Smooth muscle cell (in vitro differentiated cells): ENCODE results near the gene SRPRB. TPM values are rescaled to one million over a fixed set of nuclear protein-coding genes. Genes with fewer than 3 reads are reported as not detected.

Experiments
- DNase-seq: peaks from one replicate; lab custom pipeline; 2025; ENCODE audit not compliant: unreplicated experiment; lab: John Stamatoyannopoulos, UW
- H2AFZ ChIP-seq: fragments of 200-600 bp; sonication (generic); 2 replicates; pipeline ENCODE4 v1.6.0; 2016; ENCODE audit warnings: antibody characterized with exemption, low read depth, mild to moderate bottlenecking
- H3F3A ChIP-seq: fragments of 200-600 bp; sonication (generic); 2 replicates; pipeline ENCODE4 v1.6.0; 2017; ENCODE audit warnings: antibody characterized with exemption, low read depth
- H3K27ac ChIP-seq: fragments of 200-600 bp; sonication (generic); 2 replicates; pipeline ENCODE4 v1.5.1; 2016; ENCODE audit warnings: low read depth, mild to moderate bottlenecking
- H3K27me3 ChIP-seq: fragments of 200-600 bp; sonication (generic); 2 replicates; pipeline ENCODE4 v1.6.1; 2016; ENCODE audit warnings: low read depth, mild to moderate bottlenecking
- H3K36me3 ChIP-seq: fragments of 200-600 bp; sonication (generic); 2 replicates; pipeline ENCODE4 v1.5.1; 2016; ENCODE audit warnings: low read depth
- H3K4me1 ChIP-seq: fragments of 200-600 bp; sonication (generic); 2 replicates; pipeline ENCODE4 v1.5.1; 2016; ENCODE audit warnings: low read depth
- H3K4me2 ChIP-seq: fragments of 200-600 bp; sonication (generic); 2 replicates; pipeline ENCODE4 v1.6.0; 2016; ENCODE audit warnings: mild to moderate bottlenecking
- H3K4me3 ChIP-seq: fragments of 200-600 bp; sonication (generic); 2 replicates; pipeline ENCODE4 v1.5.1; 2016; ENCODE audit warnings: mild to moderate bottlenecking
- H3K79me2 ChIP-seq: fragments of 200-600 bp; sonication (generic); 2 replicates; pipeline ENCODE4 v1.6.0; 2016; ENCODE audit warnings: low read depth, mild to moderate bottlenecking
- H3K9ac ChIP-seq: fragments of 200-600 bp; sonication (generic); 2 replicates; pipeline ENCODE4 v1.6.0; 2016; ENCODE audit warnings: low read depth
- H3K9me3 ChIP-seq: fragments of 200-600 bp; sonication (generic); replicated peaks from 2 replicates; pipeline ENCODE4 v1.5.1; 2016; ENCODE audit warnings: low read depth
- H4K20me1 ChIP-seq: fragments of 200-600 bp; sonication (generic); 2 replicates; pipeline ENCODE4 v1.6.0; 2016; ENCODE audit warnings: low read depth
- WGBS: methylation state at CpG from one replicate; pipeline ENCODE4 v1.1.7; 2016; ENCODE audit warnings: low lambda C conversion rate; 5-methylcytosine and 5-hydroxymethylcytosine counted together
- polyA plus RNA-seq: library from polyadenylated mRNA; unstranded; fragments of >200 nt; fragmentation: Nextera tagmentation; extraction: Ambion mirVana; gene quantifications from 2 replicates; pipeline ENCODE4 v1.2.1, GENCODE V29; 2016
- total RNA-seq: library from RNA; depleted of rRNA; stranded (reverse); fragments of >200 nt; gene quantifications from 2 replicates; pipeline ENCODE4 v1.2.3, GENCODE V29; 2014
- TF ChIP-seq, protein P1 (sequence below): fragments of 200-600 bp; sonication (generic); IDR thresholded peaks from 2 replicates; pipeline ENCODE4 v1.5.1; 2017; ENCODE audit warnings: borderline replicate concordance, mild to moderate bottlenecking, antibody characterized with exemption; ENCODE audit not compliant: insufficient read depth, poor library complexity, severe bottlenecking

The SRPRB gene
- total and polyA plus RNA-seq, 2 experiments from 2014 or later, result 59.3 to 78.9 TPM

DNA sequence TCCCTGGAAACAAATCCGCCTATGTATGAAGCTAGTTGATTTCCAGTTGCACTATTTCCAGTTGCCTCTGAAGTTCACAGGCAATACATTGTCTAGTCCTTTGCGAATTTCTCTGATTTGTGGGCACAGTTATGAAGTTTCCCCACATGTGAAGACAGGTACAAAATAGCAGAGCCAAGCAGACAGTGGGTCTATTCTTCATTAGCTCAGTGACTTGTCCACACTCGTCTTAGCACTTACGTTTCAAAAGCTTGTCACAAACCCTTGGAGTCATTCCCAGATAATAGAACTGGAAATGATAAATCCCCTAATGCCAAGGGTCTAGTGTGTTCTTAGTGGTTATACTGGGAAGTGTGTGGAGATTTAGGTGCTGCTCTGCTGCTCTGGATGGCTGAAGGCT is 14.5 kb downstream of the SRPRB start:
- Histone ChIP-seq H3K4me2 (no peak overlapping the region), H3K4me1 (no peaks in the 10 kb centered on the region), H3K9ac (no peak overlapping the region), H3K27ac (no peak overlapping the region), H3F3A (no peaks in the 10 kb centered on the region), H3K36me3 (peaks cover 31% of the 10 kb centered on the region), H3K9me3 (no peaks in the 10 kb centered on the region), H3K79me2 (no peaks in the 10 kb centered on the region), H2AFZ (no peak overlapping the region), H4K20me1 (peaks cover 38% of the 10 kb centered on the region), H3K4me3 (no peak overlapping the region), H3K27me3 (no peaks in the 10 kb centered on the region)
- WGBS, result 93% methylated on average over 4 of the region's 4 CpGs
- TF ChIP-seq, protein P1, sequence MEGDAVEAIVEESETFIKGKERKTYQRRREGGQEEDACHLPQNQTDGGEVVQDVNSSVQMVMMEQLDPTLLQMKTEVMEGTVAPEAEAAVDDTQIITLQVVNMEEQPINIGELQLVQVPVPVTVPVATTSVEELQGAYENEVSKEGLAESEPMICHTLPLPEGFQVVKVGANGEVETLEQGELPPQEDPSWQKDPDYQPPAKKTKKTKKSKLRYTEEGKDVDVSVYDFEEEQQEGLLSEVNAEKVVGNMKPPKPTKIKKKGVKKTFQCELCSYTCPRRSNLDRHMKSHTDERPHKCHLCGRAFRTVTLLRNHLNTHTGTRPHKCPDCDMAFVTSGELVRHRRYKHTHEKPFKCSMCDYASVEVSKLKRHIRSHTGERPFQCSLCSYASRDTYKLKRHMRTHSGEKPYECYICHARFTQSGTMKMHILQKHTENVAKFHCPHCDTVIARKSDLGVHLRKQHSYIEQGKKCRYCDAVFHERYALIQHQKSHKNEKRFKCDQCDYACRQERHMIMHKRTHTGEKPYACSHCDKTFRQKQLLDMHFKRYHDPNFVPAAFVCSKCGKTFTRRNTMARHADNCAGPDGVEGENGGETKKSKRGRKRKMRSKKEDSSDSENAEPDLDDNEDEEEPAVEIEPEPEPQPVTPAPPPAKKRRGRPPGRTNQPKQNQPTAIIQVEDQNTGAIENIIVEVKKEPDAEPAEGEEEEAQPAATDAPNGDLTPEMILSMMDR, result no peak
- no peak for DNase-seq

- Histone ChIP-seq H3K36me3 (peaks cover 25% of the 10 kb centered on the region), H3K4me2 (no peak overlapping the region), H3K9ac (no peak overlapping the region), H3K27me3 (no peaks in the 10 kb centered on the region), H3K27ac (no peak overlapping the region), H4K20me1 (peaks cover 33% of the 10 kb centered on the region), H3K9me3 (no peaks in the 10 kb centered on the region), H3F3A (no peaks in the 10 kb centered on the region), H3K79me2 (no peaks in the 10 kb centered on the region), H3K4me1 (no peaks in the 10 kb centered on the region), H3K4me3 (no peak overlapping the region), H2AFZ (no peak overlapping the region)
- TF ChIP-seq, protein P1, result no peak
- 95% methylated on average over 3 of the region's 3 CpGs for WGBS
- DNase-seq, result no peak
Measured at GRCh38 chr3:133820889-133821675, 15.5 kb downstream of the SRPRB start.

DNA sequence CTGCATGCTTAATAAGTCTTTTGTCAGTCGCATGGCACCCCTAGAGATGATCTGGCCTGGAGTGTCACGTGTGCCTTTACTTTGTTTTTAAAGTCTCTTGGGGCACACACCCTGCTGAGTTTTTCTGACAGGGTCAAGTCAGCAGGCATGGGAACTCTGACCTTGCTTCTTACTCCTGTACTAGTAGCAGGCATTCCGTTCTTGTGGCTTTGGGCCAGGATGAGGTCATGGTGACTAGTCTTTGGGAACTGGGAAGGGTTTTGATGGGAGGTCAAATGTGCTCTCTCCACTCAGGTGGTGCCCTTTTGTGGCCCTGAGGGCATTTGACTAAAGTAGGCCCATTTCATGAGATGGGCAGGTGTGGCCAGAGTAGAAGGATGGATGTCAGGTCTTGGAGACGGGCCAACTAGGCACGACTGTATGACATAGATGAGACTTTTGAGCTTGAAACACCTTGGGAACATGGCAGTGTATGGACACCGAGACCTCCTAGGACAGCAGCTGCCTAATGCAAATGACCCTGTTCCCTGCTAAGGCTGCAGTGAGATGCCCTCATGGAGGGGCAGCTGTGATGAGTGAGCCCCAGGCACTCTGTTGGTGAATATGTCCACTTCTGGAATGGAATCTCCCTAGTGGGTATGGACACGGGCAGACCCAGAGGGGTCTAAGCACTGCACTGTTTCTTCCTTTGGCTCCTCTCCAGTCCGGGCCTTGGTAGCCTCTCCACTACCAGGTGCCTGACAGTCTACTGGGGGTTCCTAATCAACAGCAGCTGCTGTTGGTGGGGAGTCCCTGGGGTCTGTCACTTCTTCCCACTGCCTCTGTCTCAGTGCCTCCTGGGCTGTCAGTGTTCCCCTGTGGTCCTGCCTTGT is 16.4 kb downstream of the SRPRB start:
- TF ChIP-seq, protein P1, result peak; percentile 10
- Histone ChIP-seq H3K4me1 (no peaks in the 10 kb centered on the region), H3K4me2 (no peak overlapping the region), H3K9me3 (no peaks in the 10 kb centered on the region), H3F3A (no peaks in the 10 kb centered on the region), H4K20me1 (peaks cover 29% of the 10 kb centered on the region), H2AFZ (no peak overlapping the region), H3K4me3 (no peak overlapping the region), H3K79me2 (no peaks in the 10 kb centered on the region), H3K27me3 (no peaks in the 10 kb centered on the region), H3K27ac (no peak overlapping the region), H3K9ac (no peak overlapping the region), H3K36me3 (peaks cover 15% of the 10 kb centered on the region)
- WGBS, result 88% methylated on average over 8 of the region's 8 CpGs
- no peak for DNase-seq
